Activated naive CD4-positive, alpha-beta T cell treated with anti-CD3 and anti-CD28 coated beads, Interleukin-2, amount 10 ng/mL, durations not matched to agents 7 days and 5 days (primary cell): ENCODE data around the gene PUS7.
"Not testable (repeated sequence)": the region's sequence is repeated elsewhere in the genome, so short reads cannot be mapped to it uniquely, and the experiment has no call there.

Experiments
- CTCF ChIA-PET: fragments of 350-600 bp; sonication (Branson Sonifier 250); formaldehyde crosslinking; loops from one replicate; lab custom pipeline; 2021; ENCODE audit warnings: antibody characterized with exemption; lab: Charles Lee
- DNase-seq: peaks from one replicate; pipeline ENCODE4 v3.0.0-alpha.2; 2020
- H3K27ac Mint-ChIP-seq: one replicate; pipeline ENCODE4 v1.8.0; 2021; ENCODE audit warnings: mild to moderate bottlenecking, moderate library complexity, mixed read lengths
- H3K27me3 Mint-ChIP-seq: one replicate; pipeline ENCODE4 v1.8.0; 2021; ENCODE audit warnings: mild to moderate bottlenecking, mixed read lengths
- H3K36me3 Mint-ChIP-seq: one replicate; pipeline ENCODE4 v1.8.0; 2021; ENCODE audit warnings: mixed read lengths
- H3K4me1 Mint-ChIP-seq: one replicate; pipeline ENCODE4 v1.8.0; 2021; ENCODE audit warnings: mixed read lengths
- H3K4me3 Mint-ChIP-seq: one replicate; pipeline ENCODE4 v1.8.0; 2021; ENCODE audit warnings: mild to moderate bottlenecking, moderate library complexity, mixed read lengths
- H3K9me3 Mint-ChIP-seq: one replicate; pipeline ENCODE4 v1.8.0; 2021; ENCODE audit warnings: mixed read lengths

PUS7 gene, protein sequence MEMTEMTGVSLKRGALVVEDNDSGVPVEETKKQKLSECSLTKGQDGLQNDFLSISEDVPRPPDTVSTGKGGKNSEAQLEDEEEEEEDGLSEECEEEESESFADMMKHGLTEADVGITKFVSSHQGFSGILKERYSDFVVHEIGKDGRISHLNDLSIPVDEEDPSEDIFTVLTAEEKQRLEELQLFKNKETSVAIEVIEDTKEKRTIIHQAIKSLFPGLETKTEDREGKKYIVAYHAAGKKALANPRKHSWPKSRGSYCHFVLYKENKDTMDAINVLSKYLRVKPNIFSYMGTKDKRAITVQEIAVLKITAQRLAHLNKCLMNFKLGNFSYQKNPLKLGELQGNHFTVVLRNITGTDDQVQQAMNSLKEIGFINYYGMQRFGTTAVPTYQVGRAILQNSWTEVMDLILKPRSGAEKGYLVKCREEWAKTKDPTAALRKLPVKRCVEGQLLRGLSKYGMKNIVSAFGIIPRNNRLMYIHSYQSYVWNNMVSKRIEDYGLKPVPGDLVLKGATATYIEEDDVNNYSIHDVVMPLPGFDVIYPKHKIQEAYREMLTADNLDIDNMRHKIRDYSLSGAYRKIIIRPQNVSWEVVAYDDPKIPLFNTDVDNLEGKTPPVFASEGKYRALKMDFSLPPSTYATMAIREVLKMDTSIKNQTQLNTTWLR

DNA sequence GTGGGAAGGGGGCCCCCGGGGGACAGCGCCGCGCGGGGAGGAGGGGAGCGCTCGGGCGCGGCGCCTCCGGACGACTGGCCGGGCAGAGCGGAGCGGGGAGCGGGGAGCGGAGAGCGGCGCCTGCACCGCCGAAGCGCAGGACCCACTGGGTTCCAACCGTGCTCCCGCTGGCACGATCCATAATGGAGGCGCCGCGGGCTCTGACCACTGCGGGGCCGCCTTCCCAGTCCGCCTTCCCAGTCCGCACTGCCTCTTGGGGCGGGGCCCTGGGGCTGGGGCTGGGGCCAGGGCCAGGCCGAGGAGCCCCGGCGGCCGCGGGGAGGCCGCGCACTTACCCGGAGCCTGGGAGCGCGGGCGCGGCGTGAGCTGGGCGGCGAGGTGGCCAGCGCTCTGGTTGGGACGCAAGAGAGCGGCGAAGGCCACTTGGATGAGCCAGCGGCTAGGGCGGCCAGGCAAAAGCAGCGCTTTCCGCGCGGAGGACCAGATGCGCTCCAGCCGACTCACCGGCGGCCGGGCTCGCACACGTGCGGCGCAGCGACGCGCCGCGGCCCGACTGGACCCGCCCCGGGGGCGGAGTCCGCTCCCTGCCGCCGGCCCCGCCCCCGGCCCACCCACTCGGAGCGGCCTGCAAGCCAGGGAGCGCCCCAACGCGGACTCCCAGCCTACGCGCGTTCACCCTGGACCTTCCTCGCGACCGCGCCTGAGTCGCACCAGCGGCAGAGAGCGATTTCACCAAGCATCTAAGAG, at the start of gene PUS7:
PUS7 (minus strand) TSS at position 555 of the 747 bp plus-strand sequence. CDS start 13,759 bp downstream, outside the sequence.
- Mint-ChIP-seq H3K4me1 (peaks cover 20% of the 10 kb centered on the region), H3K4me3 (peak within 1 kb of the TSS; percentile 95), H3K36me3 (peaks cover 6% of the 10 kb centered on the region), H3K27me3 (no peaks in the 10 kb centered on the region), H3K9me3 (no peaks in the 10 kb centered on the region), H3K27ac (peak within 1 kb of the TSS; percentile 88)
- DNase-seq: peak; percentile 85
- CTCF ChIA-PET: interaction anchor here (2.9 kb wide), 1 partner anchor 10 kb away, joined by 11 read pairs; the partner anchor contains the start of gene RINT1

DNA sequence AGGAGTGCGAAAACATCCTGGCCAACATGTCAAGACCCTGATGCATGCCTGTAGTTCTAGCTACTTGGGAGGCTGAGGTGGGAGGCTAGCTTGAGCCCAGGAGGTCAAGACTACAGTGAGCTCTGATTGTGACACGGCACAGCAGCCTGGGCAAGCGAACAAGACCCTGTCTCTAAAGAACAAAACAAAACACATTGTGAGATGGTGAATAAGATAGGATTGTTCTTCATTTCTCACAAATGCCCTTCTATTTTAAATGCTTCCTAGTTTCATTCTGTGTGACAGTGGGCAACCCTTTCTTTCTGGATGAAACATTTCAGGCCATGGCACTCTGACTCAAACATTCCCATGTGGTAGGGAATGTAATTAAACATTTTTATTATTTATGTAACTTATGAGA, 45.8 kb upstream of the PUS7 start:
- DNase-seq: no peak
- Mint-ChIP-seq H3K27ac (no peak overlapping the region), H3K27me3 (no peaks in the 10 kb centered on the region), H3K36me3 (peaks cover 31% of the 10 kb centered on the region), H3K4me3 (no peak overlapping the region), H3K4me1 (no peaks in the 10 kb centered on the region), H3K9me3 (no peaks in the 10 kb centered on the region)
- CTCF ChIA-PET: no interaction called here

DNA sequence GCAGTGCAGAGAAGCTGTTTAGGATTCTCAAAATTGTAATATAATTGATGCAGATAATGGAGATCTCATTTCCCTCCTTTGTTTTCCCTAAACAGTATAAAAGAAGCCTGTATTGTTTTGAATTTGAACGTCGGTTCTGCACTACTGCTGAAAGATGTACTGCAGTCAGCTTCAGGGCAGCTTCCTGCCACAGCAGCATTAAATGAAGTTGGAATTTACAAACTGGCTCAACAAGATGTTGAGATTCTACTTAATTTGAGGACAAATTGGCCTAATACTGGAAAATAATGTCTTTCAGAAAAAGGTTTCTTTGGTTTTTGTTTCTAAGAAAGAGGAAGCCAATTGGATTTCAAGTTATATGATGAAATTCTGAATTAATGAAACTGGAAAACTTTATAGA, 45.0 kb upstream of the PUS7 start:
- Mint-ChIP-seq H3K36me3 (peaks cover 37% of the 10 kb centered on the region), H3K4me3 (no peak overlapping the region), H3K4me1 (no peaks in the 10 kb centered on the region), H3K9me3 (no peaks in the 10 kb centered on the region), H3K27ac (no peak overlapping the region), H3K27me3 (no peaks in the 10 kb centered on the region)
- CTCF ChIA-PET: interaction anchor here (0.6 kb wide), 1 partner anchor 63 kb away, joined by 4 read pairs; no protein-coding TSS in a partner anchor
- no peak for DNase-seq

DNA sequence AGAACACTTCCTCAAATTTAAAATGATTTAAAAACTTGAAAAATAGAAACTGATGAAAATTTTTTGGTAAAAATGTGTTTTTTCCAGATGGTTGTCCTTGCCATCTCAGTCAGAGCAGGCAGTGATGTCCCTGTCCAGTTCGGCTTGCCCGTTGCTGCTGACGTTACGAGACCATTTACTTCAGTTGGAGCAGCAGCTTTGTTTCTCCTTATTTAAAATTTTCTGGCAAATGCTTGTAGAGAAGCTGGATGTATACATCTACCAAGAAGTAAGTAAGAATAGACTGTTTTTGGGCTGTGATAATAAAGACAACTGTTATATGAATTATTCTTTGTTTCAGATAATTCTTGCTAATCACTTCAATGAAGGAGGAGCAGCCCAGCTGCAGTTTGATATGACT, 43.1 kb upstream of the PUS7 start:
- Mint-ChIP-seq H3K9me3 (no peaks in the 10 kb centered on the region), H3K27ac (no peak overlapping the region), H3K36me3 (peaks cover 37% of the 10 kb centered on the region), H3K4me1 (no peaks in the 10 kb centered on the region), H3K4me3 (no peak overlapping the region), H3K27me3 (no peaks in the 10 kb centered on the region)
- CTCF ChIA-PET: no interaction called here
- DNase-seq: no peak

DNA sequence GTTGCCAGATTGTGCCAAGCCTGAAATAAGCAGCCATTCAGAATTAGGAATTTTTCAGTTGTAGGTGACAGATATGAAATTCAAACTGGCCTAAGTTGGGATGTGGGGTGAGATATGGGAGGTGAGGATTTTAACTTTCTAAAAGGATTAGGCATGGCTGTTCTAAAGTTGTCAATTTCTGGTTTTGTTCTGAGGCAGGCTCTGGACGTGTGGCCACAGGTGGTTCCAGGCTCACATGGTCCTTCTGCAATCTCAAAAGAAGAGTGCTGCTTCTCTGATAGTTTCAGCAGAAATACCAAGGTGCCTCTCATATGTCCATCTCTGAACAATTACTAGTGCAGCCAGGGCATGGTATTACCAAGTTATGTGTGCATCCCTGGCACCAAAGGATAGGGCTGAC, 37.9 kb upstream of the PUS7 start:
- no peak for DNase-seq
- Mint-ChIP-seq H3K9me3 (no peaks in the 10 kb centered on the region), H3K27ac (peak overlapping the region; percentile 5), H3K4me1 (no peaks in the 10 kb centered on the region), H3K36me3 (peaks cover 40% of the 10 kb centered on the region), H3K27me3 (no peaks in the 10 kb centered on the region), H3K4me3 (no peak overlapping the region)
- CTCF ChIA-PET: interaction anchor here (0.7 kb wide), 1 partner anchor 1028 kb away, joined by 3 read pairs; no protein-coding TSS in a partner anchor

DNA sequence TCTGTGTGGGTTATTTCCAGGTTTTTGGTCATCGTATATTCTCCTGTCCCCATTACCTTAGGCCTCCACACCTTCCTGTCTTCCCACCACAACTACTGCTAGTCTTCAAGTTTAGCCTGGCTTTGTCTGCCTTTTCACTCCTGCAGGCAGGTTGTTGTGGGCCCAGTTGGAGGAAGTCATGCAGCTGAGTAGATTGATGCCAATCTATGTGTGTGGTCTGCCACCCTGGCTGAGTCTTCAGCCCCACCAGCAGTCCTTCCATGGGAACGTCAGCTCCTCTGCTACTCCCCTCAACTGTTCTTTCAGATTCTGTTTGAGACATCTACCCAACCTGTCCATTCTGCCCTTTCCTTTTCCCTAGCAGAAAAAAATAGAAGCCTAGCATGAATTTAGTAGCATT, 16.3 kb upstream of the PUS7 start:
- Mint-ChIP-seq H3K27ac (no peak overlapping the region), H3K36me3 (peaks cover 24% of the 10 kb centered on the region), H3K4me1 (peaks cover 18% of the 10 kb centered on the region)

DNA sequence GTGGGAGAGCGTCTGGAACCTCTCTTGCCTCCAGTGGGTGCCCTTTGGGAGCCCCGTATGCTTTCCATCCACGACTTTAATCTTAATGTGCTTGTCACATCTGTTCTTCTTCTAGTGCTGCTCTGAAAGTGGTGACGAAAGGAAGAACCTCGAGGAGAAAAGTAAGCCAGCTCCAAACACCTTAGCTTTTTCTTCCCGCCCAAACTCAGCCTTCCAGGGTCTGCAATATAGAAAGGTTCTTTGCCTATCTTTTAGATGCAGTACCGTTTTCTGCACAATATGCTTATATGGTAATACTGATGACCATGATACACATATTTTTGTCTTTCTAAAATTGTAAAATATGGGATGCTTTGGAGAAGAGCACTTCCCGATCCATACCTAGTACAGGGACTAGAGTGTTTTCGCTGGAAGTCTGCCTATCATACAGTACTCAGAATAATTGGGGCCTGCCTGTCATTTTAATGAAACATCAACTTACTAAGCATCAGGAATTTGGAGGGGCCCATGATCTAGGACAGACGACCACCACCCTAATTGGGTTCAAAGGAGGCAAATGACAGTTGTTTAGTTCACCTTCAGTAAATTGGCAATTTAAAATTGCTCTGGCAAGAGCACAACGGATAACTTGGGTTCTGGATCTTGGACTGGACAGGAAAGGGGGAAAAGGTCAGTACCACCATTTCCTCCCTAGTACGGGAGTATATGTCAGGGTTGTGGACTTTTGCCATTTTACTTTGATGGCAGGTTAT, 10.8 kb upstream of the PUS7 start:
- Mint-ChIP-seq H3K27ac (peak overlapping the region; percentile 94), H3K27me3 (no peaks in the 10 kb centered on the region), H3K4me1 (peaks cover 38% of the 10 kb centered on the region), H3K4me3 (peak overlapping the region; percentile 96), H3K9me3 (no peaks in the 10 kb centered on the region), H3K36me3 (peaks cover 6% of the 10 kb centered on the region)
- CTCF ChIA-PET: interaction anchor here (2.1 kb wide), 1 partner anchor 10 kb away, joined by 5 read pairs; no protein-coding TSS in a partner anchor
- no peak for DNase-seq

More for the DNA sequence above, 16.3 kb upstream of the PUS7 start:
- Mint-ChIP-seq H3K9me3 (no peaks in the 10 kb centered on the region), H3K27me3 (no peaks in the 10 kb centered on the region), H3K4me3 (no peak overlapping the region)
- CTCF ChIA-PET: no interaction called here
- DNase-seq: no peak

DNA sequence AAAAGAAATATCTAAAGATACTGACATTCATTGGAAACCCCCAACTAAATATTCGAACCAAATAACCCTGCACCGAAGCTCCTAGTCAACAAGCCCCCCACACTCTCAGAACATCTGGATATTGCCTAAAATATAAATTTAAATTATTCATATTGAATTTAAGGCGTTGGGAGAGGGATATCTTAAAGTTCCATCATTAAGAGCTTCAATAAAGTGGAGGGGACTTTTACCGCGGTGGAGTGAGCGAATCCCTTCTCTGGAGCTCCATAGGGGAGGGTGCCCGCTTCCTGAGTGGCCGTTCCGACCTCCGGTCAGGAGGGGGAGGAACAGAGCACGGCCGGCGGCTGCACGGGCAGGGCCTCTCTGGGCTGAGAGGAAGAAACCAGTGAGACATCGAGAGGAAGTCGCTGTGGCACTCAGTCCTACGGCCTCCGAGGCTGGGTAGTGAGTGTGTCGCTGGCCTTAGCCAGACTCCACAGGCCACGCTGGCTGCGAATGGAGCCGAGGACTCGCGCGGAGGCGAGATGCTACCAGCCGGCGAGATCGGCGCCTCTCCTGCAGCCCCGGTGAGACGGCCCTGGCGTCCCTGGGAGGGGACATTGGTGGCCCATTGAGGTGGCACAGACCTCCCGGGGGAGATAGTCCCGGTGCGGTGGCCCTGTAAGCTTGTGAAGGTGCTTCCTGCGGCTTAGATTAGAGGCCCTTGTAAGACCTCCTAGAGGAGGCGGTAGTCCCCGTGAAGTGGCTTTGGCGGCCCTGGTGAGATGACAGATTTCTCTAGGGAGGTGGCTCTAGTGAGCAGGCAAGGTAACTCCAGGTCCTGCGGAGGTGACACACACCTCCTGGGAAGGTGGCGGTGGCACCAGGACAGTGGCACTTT, 10.0 kb upstream of the PUS7 start, which contains the start of gene RINT1:
RINT1 (plus strand) TSS at position 410 of the 880 bp plus-strand sequence; CDS start at position 525, 115 bp downstream.
- CTCF ChIA-PET: interaction anchor here (0.6 to 2.1 kb wide), 9 partner anchors 8 to 551 kb away, joined by 3 to 11 read pairs (median 4); no protein-coding TSS in a partner anchor
- no peaks in the 10 kb centered on the region for H3K9me3 Mint-ChIP-seq
- H3K27ac Mint-ChIP-seq: peak within 1 kb of the TSS; percentile 94
- peak within 1 kb of the TSS; percentile 96 for H3K4me3 Mint-ChIP-seq
- H3K36me3 Mint-ChIP-seq: peaks cover 6% of the 10 kb centered on the region
- H3K27me3 Mint-ChIP-seq: no peaks in the 10 kb centered on the region
- H3K4me1 Mint-ChIP-seq: peaks cover 38% of the 10 kb centered on the region
- DNase-seq: peak; percentile 91

DNA sequence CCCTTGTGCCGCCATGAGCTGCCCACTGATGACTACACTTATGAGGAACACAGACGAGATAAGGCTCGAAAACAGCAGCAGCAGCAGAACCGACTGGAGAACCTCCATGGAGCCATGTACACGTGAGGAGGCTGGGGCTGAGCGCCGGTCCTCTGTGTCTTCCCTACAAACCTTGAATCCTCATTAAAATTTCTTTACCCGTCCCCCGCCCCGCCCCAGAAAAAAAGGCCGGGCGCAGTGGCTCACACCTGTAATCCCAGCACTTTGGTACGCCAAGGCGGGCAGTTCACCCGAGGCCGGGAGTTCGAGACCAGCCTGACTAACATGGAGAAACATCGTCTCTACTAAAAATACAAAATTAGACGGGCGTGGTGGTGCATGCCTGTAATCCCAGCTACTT, 8.5 kb upstream of the PUS7 start:
- Mint-ChIP-seq H3K9me3 (no peaks in the 10 kb centered on the region), H3K27me3 (no peaks in the 10 kb centered on the region), H3K4me1 (peaks cover 36% of the 10 kb centered on the region), H3K27ac (peak overlapping the region; percentile 7), H3K4me3 (peak overlapping the region; percentile 44), H3K36me3 (peaks cover 4% of the 10 kb centered on the region)
- CTCF ChIA-PET: no interaction called here
- DNase-seq: no peak

DNA sequence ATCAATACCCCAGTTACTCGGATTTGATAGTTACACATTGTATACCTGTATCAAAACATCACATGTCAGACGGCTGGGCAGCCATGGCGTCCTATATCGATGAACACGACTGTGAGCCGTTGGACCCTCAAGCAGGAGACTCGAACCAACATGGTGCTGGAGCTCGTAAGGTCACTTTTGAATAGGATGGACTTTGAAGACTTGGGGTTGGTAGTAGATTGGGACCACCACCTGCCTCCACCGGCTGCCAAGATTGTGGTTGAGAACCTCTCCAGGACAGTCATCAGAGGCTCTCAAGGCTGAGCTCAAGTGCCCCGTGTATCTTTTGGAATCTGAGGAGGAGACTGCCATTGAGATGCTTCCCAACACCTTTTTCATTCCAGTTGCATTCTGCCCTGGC, 8.1 kb upstream of the PUS7 start:
- DNase-seq: no peak
- Mint-ChIP-seq H3K36me3 (peaks cover 4% of the 10 kb centered on the region), H3K4me1 (peaks cover 36% of the 10 kb centered on the region), H3K9me3 (no peaks in the 10 kb centered on the region), H3K27me3 (no peaks in the 10 kb centered on the region), H3K4me3 (peak overlapping the region; percentile 44), H3K27ac (peak overlapping the region; percentile 7)
- CTCF ChIA-PET: no interaction called here

DNA sequence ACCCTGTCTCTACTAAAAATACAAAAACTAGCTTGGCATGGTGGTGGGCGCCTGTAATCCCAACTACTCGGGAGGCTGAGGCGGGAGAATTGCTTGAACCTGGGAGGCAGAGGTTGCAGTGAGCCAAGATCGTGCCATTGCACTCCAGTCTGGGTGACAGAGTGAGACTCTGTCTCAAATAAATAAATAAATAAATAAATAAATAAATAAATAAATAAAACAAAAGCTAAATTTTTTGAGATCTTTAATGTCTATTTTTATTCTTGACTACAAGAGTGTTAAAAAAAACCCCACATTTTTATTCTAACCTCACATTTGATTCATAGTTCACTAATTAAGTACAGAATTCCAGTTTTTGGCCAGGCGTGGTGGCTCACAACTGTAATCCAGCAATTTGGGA, 5.7 kb upstream of the PUS7 start:
- CTCF ChIA-PET, H3K27ac Mint-ChIP-seq, H3K27me3 Mint-ChIP-seq, H3K9me3 Mint-ChIP-seq, H3K36me3 Mint-ChIP-seq, H3K4me3 Mint-ChIP-seq, DNase-seq: not testable (repeated sequence)
- H3K4me1 Mint-ChIP-seq: peaks cover 22% of the 10 kb centered on the region

DNA sequence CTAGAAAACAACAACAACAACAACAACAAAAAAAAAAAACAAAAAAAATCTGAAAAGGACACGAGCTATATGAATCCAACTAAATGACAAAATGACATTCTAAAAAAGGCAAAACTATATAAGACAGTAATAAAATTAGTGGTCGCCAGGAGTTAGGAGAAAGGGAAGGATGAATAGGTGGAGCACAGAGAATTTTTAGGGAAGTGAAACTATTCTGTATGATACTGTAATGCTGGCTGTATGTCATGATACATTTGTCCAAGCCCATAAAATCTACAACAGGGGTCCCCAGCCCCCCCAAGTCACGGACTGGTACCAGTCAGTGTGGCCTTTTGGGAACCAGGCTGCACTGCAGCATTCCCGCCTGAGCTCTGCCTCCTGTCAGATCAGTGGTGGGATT, 2.8 kb upstream of the PUS7 start:
- no peaks in the 10 kb centered on the region for H3K27me3 Mint-ChIP-seq
- H3K36me3 Mint-ChIP-seq: peaks cover 2% of the 10 kb centered on the region
- H3K9me3 Mint-ChIP-seq: no peaks in the 10 kb centered on the region
- H3K4me1 Mint-ChIP-seq: peaks cover 22% of the 10 kb centered on the region
- H3K27ac Mint-ChIP-seq: no peak overlapping the region
- no peak for DNase-seq
- CTCF ChIA-PET: no interaction called here
- H3K4me3 Mint-ChIP-seq: no peak overlapping the region

DNA sequence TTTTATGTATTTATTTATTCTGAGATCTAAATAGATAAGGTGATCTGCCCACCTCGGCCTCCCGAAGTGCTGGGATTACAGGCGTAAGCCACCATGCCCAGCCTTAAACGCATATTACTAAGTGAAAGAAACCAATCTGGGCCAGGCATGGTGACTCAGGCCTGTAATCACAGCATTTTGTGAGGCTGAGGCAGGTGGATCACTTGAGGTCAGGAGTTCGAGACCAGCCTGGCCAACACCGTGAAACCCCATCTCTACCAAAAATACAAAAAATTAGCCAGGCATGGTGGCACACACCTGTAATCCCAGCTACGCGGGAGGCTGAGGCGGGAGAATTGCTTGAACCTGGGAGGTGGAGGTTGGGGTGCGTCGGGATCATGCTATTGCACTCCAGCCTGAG, 2.4 kb upstream of the PUS7 start:
- H3K27me3 Mint-ChIP-seq, DNase-seq, H3K4me3 Mint-ChIP-seq, CTCF ChIA-PET, H3K27ac Mint-ChIP-seq, H3K9me3 Mint-ChIP-seq, H3K36me3 Mint-ChIP-seq: not testable (repeated sequence)
- peaks cover 22% of the 10 kb centered on the region for H3K4me1 Mint-ChIP-seq
